Measurements from ENCODE around the gene LAMC1.

DNA sequence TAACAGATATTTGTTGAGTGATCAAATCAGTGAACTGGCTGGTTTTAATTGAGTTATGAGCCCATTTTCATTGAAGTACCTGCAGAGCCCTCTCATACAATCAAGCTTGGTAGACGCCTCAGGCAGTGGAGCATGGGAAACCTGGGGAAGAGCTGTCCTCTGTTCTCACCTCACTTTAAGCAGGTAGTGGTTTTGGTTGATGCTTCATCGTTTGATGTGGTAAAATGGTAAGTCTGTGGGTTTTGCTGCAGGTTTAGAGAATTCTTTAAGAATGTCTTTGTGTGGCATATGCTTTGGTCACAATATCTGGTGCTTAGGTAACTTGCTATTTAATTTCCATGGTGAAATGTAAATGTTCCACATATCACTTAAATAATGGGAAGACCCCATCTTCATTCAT is 10.0 kb downstream of the LAMC1 start:
- TF ChIP-seq POLR2AphosphoS5 (IDR thresholded peaks at IDR 0.05; ENCODE audit: low read depth, low read length) (no peak), SP1 (IDR thresholded peaks at IDR 0.05; ENCODE audit: low read depth) (peak; percentile 25; the same call in 1 of the 2 replicates), POLR2A (IDR thresholded peaks at IDR 0.05; ENCODE audit: borderline replicate concordance, extremely low read depth, insufficient read depth, insufficient read length) (no peak), CBX3 (IDR thresholded peaks at IDR 0.05; ENCODE audit: low read depth) (no peak), ZNF274 (IDR thresholded peaks at IDR 0.05; ENCODE audit: low read depth, low read length) (no peak), MAX (IDR thresholded peaks at IDR 0.05) (peak; percentile 10; the same call in 1 of the 2 replicates), EZH2 (IDR thresholded peaks at IDR 0.05) (no peak)
- TF ChIP-seq, protein P1, sequence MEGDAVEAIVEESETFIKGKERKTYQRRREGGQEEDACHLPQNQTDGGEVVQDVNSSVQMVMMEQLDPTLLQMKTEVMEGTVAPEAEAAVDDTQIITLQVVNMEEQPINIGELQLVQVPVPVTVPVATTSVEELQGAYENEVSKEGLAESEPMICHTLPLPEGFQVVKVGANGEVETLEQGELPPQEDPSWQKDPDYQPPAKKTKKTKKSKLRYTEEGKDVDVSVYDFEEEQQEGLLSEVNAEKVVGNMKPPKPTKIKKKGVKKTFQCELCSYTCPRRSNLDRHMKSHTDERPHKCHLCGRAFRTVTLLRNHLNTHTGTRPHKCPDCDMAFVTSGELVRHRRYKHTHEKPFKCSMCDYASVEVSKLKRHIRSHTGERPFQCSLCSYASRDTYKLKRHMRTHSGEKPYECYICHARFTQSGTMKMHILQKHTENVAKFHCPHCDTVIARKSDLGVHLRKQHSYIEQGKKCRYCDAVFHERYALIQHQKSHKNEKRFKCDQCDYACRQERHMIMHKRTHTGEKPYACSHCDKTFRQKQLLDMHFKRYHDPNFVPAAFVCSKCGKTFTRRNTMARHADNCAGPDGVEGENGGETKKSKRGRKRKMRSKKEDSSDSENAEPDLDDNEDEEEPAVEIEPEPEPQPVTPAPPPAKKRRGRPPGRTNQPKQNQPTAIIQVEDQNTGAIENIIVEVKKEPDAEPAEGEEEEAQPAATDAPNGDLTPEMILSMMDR (IDR thresholded peaks at IDR 0.05 in 2 of 3, conservative IDR thresholded peaks at IDR 0.05 in 1 of 3; ENCODE audit: borderline replicate concordance in 1 of 3, insufficient read depth in 1 of 3, low read depth in 2 of 3, low read length in 2 of 3): no peak

All from HCT116 (cell line).